Measurements from ENCODE around the gene FYB1.
"Not testable (repeated sequence)": the region's sequence is repeated elsewhere in the genome, so short reads cannot be mapped to it uniquely, and the experiment has no call there.

FYB1 gene

GRCh38 chr5:39235648-39236047 is 16.3 kb upstream of the FYB1 start:
- peaks cover 15% of the 10 kb centered on the region for H3K9me3 Mint-ChIP-seq

DNA sequence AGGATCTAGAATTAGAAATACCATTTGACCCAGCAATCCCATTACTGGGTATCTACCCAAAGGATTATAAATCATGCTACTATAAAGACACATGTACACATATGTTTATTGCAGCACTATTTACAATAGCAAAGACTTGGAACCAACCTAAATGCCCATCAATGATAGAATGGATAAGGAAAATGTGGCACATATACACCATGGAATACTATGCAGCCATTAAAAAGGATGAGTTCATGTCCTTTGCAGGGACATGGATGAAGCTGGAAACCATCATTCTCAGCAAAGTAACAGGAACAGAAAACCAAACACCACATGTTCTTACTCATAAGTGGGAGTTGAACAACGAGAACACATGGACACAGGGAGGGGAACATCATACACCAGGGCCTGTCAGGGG is 15.1 kb upstream of the FYB1 start:
- H3K9me3 Mint-ChIP-seq; H3K27me3 Mint-ChIP-seq (ENCODE audit: low read depth, poor library complexity); DNase-seq; H3K4me3 Mint-ChIP-seq; H3K36me3 Mint-ChIP-seq (ENCODE audit: low read depth); H3K4me1 Mint-ChIP-seq; H3K27ac Mint-ChIP-seq: not testable (repeated sequence)

More at GRCh38 chr5:39235648-39236047, 16.3 kb upstream of the FYB1 start:
- TF ChIP-seq, protein P1, sequence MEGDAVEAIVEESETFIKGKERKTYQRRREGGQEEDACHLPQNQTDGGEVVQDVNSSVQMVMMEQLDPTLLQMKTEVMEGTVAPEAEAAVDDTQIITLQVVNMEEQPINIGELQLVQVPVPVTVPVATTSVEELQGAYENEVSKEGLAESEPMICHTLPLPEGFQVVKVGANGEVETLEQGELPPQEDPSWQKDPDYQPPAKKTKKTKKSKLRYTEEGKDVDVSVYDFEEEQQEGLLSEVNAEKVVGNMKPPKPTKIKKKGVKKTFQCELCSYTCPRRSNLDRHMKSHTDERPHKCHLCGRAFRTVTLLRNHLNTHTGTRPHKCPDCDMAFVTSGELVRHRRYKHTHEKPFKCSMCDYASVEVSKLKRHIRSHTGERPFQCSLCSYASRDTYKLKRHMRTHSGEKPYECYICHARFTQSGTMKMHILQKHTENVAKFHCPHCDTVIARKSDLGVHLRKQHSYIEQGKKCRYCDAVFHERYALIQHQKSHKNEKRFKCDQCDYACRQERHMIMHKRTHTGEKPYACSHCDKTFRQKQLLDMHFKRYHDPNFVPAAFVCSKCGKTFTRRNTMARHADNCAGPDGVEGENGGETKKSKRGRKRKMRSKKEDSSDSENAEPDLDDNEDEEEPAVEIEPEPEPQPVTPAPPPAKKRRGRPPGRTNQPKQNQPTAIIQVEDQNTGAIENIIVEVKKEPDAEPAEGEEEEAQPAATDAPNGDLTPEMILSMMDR (IDR thresholded peaks at IDR 0.05) = no peak
- no peak for DNase-seq
- H3K36me3 Mint-ChIP-seq (ENCODE audit: low read depth) = no peaks in the 10 kb centered on the region
- no peak overlapping the region for H3K27ac Mint-ChIP-seq
- no peaks in the 10 kb centered on the region for H3K4me1 Mint-ChIP-seq
- no peak overlapping the region for H3K4me3 Mint-ChIP-seq
- no peaks in the 10 kb centered on the region for H3K27me3 Mint-ChIP-seq (ENCODE audit: low read depth, poor library complexity)

- Mint-ChIP-seq H3K36me3 (ENCODE audit: low read depth) (no peaks in the 10 kb centered on the region), H3K4me3 (no peak overlapping the region)
Observed at GRCh38 chr5:39233783-39234182, 14.4 kb upstream of the FYB1 start.

GRCh38 chr5:39231705-39232525 is 12.6 kb upstream of the FYB1 start:
- TF ChIP-seq, protein P1 (IDR thresholded peaks at IDR 0.05) = no peak
- Mint-ChIP-seq H3K4me1 (no peaks in the 10 kb centered on the region), H3K4me3 (no peak overlapping the region), H3K9me3 (no peaks in the 10 kb centered on the region), H3K27me3 (ENCODE audit: low read depth, poor library complexity) (no peaks in the 10 kb centered on the region), H3K36me3 (ENCODE audit: low read depth) (no peaks in the 10 kb centered on the region), H3K27ac (no peak overlapping the region)
- no peak for DNase-seq

More at GRCh38 chr5:39233783-39234182, 14.4 kb upstream of the FYB1 start:
- no peak for DNase-seq
- Mint-ChIP-seq H3K4me1 (no peaks in the 10 kb centered on the region), H3K9me3 (no peaks in the 10 kb centered on the region), H3K27me3 (ENCODE audit: low read depth, poor library complexity) (no peaks in the 10 kb centered on the region), H3K27ac (no peak overlapping the region)
- TF ChIP-seq, protein P1 (IDR thresholded peaks at IDR 0.05) = no peak

DNA sequence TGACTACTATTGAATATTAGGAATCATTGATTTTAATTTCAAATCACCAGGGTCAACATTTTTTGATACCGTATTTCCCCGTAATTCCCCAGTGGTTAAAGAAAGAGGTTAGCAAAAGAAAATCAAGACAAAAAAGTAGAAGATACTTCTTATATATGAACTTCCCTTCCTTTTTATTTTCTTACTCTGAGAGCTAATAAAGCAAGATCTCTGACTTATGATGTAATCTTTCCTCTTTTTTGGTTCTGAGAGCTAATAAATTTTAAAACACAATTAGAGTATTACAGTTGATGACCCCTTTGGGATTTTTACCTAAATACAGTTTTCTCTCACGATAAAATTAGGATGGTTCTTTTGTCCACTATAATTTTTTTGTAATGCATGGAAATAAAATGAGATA is 9.2 kb upstream of the FYB1 start:
- H3K36me3 Mint-ChIP-seq (ENCODE audit: low read depth) = no peaks in the 10 kb centered on the region
- H3K27ac Mint-ChIP-seq = no peak overlapping the region
- DNase-seq = no peak
- H3K27me3 Mint-ChIP-seq (ENCODE audit: low read depth, poor library complexity) = no peaks in the 10 kb centered on the region
- TF ChIP-seq, protein P1 (IDR thresholded peaks at IDR 0.05) = no peak
- no peak overlapping the region for H3K4me3 Mint-ChIP-seq
- no peaks in the 10 kb centered on the region for H3K9me3 Mint-ChIP-seq
- peaks cover 11% of the 10 kb centered on the region for H3K4me1 Mint-ChIP-seq

DNA sequence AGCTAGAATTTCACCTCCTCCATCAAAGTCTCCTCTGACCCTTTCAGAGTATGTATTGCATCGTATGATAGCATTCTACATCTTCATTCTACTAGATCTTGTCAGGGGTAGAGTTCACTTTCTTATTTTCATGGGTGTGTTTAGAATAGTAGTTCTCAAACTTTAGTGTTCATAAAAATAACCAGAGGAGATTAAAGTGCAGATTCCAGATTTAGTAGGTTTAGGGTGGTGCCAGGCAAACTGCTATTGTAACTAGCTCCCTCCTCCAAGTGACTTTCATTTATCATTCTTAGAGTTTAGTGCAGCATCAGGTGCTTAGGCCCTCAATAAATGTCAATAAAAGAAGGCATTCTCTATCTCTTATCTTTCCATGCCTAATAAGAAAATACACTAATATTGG is 7.2 kb upstream of the FYB1 start:
- Mint-ChIP-seq H3K36me3 (ENCODE audit: low read depth) (no peaks in the 10 kb centered on the region), H3K9me3 (no peaks in the 10 kb centered on the region), H3K4me1 (peaks cover 11% of the 10 kb centered on the region), H3K27ac (no peak overlapping the region), H3K4me3 (no peak overlapping the region), H3K27me3 (ENCODE audit: low read depth, poor library complexity) (no peaks in the 10 kb centered on the region)
- no peak for DNase-seq
- TF ChIP-seq, protein P1 (IDR thresholded peaks at IDR 0.05) = no peak
